ENCODE measurements around the gene CWC27. TPM values are rescaled to one million over a fixed set of nuclear protein-coding genes. Genes with fewer than 3 reads are reported as not detected.
"Not testable (repeated sequence)": the region's sequence is repeated elsewhere in the genome, so short reads cannot be mapped to it uniquely, and the experiment has no call there.

CWC27 gene
- total RNA-seq, 2 experiments from 2014 or later: 20.5 to 23.5 TPM

DNA sequence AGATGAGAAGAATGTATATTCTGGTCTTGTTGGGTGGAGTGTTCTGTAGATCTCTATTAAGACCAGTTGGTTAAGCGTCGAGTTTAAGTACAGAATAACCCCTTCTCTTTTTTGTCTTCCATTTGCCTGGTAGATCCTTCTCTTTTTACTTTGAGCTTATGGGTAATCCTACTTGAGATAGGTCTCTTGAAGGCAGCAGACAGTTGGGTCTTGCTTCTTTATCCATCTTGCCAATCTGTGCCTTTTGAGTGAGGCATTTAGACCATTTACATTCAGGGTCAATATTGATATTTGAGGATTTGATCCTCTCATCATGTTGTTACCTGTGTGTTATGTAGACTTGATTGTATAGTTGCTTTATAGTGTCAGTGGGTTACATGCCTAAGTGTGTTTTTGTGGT is 152.7 kb downstream of the CWC27 start:
- peaks cover 5% of the 10 kb centered on the region for H3K4me1 Mint-ChIP-seq
- POLR2A ChIA-PET: no interaction called here
- peaks cover 33% of the 10 kb centered on the region for H3K36me3 Mint-ChIP-seq (ENCODE audit: low read depth)
- H3K27ac Mint-ChIP-seq: no peak overlapping the region
- DNase-seq: no peak
- H3K27me3 Mint-ChIP-seq: no peaks in the 10 kb centered on the region
- CTCF ChIA-PET: no interaction called here
- H3K4me3 Mint-ChIP-seq: no peak overlapping the region
- H3K9me3 Mint-ChIP-seq: peaks cover 20% of the 10 kb centered on the region

DNA sequence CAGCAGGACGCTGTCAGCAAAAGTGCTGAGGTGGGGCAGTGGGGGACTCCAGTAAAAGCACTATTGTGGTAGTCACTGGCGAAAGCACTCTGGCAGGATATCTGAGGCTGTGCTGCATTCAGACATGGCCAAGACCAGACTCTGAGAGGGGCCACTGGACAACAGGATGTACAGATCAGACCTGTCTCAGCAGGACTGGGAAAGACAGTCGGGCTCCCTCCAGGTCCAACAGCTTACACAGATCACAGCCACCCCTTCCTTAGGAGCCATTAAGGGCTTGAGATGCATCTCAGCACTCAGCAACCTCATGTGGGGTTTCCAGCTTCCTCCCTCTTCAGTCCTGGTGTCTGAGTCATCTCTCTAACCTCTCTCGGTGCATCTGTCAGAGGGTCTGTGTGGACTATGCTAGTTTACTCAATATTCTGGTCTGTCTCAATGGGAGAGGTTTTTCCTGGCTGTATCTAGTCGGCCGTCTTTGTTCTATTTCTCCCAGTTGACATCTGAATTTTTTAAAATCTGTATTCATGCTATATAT is 154.5 kb downstream of the CWC27 start:
- H3K27ac Mint-ChIP-seq: no peak overlapping the region
- peaks cover 20% of the 10 kb centered on the region for H3K9me3 Mint-ChIP-seq
- CTCF ChIA-PET: no interaction called here

DNA sequence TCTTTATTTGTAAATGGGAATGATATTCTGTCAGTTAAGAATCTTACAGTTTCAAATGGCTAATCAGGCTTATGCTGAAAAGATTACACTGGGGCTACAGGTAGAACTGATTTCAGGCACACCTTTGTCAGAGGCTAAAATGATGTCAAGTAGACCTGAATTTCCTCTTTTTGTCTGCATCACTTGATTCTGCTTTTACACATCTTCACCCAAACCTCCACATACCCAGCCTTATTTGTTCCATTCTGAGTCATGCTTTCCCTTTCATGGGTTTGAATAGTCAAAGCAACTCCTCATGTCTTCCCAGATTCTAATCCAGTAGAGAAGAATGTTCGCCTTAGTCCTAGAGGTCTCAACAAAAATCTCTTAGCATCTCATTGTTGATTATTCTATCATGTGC is 156.4 kb downstream of the CWC27 start:
- POLR2A ChIA-PET: no interaction called here
- Mint-ChIP-seq H3K9me3 (peaks cover 17% of the 10 kb centered on the region), H3K4me1 (peaks cover 4% of the 10 kb centered on the region), H3K27ac (no peak overlapping the region), H3K4me3 (no peak overlapping the region), H3K27me3 (no peaks in the 10 kb centered on the region), H3K36me3 (ENCODE audit: low read depth) (peaks cover 36% of the 10 kb centered on the region)
- CTCF ChIA-PET: no interaction called here
- DNase-seq: no peak

More for the DNA sequence above, 154.5 kb downstream of the CWC27 start:
- no peaks in the 10 kb centered on the region for H3K27me3 Mint-ChIP-seq
- H3K4me1 Mint-ChIP-seq: peaks cover 2% of the 10 kb centered on the region
- no peak overlapping the region for H3K4me3 Mint-ChIP-seq
- no peak for DNase-seq
- POLR2A ChIA-PET: no interaction called here
- H3K36me3 Mint-ChIP-seq (ENCODE audit: low read depth): peaks cover 33% of the 10 kb centered on the region

DNA sequence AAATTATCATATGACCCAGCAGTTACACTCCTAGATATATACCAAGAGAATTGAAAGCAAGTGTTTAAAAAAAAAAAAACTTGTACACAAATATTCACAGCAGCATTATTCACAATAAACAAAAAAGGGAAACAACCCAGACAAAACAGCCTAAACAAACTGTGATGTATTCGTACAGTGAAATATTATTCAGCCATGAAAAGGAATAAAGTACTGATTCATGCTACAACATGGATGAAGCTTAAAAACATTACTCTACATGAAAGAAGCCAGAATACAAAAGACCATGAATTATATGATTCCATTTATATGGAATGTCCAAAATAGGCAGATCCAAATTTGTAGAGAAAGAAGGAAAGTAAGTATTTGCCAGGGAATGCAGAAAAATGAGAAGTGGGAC is 161.1 kb downstream of the CWC27 start:
- H3K4me3 Mint-ChIP-seq: no peak overlapping the region
- peaks cover 9% of the 10 kb centered on the region for H3K36me3 Mint-ChIP-seq (ENCODE audit: low read depth)
- no peaks in the 10 kb centered on the region for H3K27me3 Mint-ChIP-seq
- ChIA-PET POLR2A (no interaction called here), CTCF (no interaction called here)
- no peak for DNase-seq
- peaks cover 6% of the 10 kb centered on the region for H3K4me1 Mint-ChIP-seq
- H3K9me3 Mint-ChIP-seq: no peaks in the 10 kb centered on the region
- no peak overlapping the region for H3K27ac Mint-ChIP-seq

DNA sequence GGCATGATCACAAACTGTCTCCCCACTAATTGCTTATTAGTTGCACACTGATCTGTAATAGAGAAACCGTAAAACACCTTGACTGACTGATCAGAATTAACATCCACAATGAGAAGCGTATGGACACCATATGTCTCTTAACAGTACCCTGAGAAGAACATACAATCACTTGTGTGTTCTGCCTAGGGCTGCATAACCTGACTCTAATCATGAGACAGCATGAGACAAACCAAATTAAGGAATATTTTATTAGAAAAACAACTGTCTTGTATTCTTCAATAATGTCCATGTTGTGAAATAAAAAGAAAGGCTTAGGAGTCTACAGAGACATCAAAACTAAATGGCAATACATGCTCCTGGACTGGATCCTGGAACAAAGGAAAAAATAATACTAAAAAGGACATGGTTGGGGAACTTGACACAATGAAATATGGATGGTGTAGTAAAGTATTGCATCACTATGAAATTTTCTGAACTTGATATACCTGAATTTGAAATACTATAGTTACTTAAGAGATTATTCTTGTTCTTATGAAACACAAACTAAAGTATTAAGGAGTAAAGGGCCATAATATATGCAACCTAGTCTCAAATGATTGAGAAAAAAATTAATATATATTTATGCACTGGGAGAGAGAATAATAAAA is 162.1 kb downstream of the CWC27 start:
- peaks cover 3% of the 10 kb centered on the region for H3K9me3 Mint-ChIP-seq
- no peak overlapping the region for H3K27ac Mint-ChIP-seq
- peaks cover 12% of the 10 kb centered on the region for H3K36me3 Mint-ChIP-seq (ENCODE audit: low read depth)
- no peak for DNase-seq
- no peaks in the 10 kb centered on the region for H3K27me3 Mint-ChIP-seq
- H3K4me1 Mint-ChIP-seq: peaks cover 6% of the 10 kb centered on the region
- POLR2A ChIA-PET: no interaction called here
- H3K4me3 Mint-ChIP-seq: no peak overlapping the region
- CTCF ChIA-PET: no interaction called here

DNA sequence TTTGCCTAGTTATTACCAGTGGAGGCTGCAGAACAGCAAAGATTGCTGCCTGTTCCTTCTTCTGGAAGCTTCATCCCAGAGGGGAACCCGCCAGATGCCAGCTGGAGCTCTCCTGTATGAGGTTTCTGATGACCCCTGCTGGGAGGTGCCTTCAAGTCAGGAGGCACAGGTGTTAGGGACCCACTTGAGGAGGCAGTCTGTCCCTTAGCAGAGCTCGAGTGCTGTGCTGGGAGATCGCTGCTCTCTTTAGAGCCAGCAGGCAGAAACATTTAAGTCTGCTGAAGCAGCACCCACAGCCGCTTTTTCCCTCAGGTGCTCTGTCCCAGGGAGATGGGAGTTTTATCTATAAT is 170.7 kb downstream of the CWC27 start:
- H3K4me3 Mint-ChIP-seq; POLR2A ChIA-PET; DNase-seq; H3K27me3 Mint-ChIP-seq; H3K4me1 Mint-ChIP-seq; CTCF ChIA-PET; H3K27ac Mint-ChIP-seq; H3K36me3 Mint-ChIP-seq (ENCODE audit: low read depth): not testable (repeated sequence)
- peaks cover 15% of the 10 kb centered on the region for H3K9me3 Mint-ChIP-seq

DNA sequence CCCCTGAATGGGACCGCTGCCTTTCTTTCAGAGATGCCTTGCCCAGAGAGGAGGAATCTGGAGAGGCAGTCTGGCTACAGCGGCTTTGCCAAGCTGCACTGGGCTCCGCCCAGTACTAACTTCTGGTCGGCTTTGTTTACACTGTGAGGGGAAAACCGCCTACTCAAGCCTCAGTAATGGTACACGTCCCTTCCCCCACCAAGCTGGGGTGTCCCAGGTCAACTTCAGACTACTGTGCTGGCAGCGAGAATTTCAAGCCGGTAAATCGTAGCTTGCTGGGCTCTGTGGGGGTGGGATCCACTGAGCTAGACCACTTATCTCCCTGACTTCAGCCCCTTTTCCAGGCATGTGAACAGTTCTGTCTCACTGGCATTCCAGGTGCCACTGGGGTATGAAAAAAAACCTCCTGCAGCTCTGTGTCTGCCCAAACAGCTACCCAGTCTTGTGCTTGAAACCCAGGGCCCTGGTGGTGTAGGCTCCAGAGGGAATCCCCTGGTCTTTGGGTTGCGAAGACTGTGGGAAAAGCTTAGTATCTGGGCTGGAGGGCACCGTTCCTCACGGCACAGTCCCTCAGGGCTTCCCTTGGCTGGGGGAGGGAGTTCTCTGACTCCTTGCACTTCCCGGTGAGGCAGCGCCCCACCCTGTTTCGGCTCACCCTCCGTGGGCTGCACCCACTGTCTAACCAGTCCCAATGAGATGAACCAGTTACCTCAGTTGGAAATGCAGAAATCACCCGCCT is 171.2 kb downstream of the CWC27 start:
- no peak overlapping the region for H3K27ac Mint-ChIP-seq
- H3K36me3 Mint-ChIP-seq (ENCODE audit: low read depth): peaks cover 8% of the 10 kb centered on the region
- ChIA-PET POLR2A (no interaction called here), CTCF (no interaction called here)
- no peak overlapping the region for H3K4me3 Mint-ChIP-seq
- H3K9me3 Mint-ChIP-seq: peaks cover 14% of the 10 kb centered on the region
- H3K4me1 Mint-ChIP-seq: no peaks in the 10 kb centered on the region
- DNase-seq: no peak
- no peaks in the 10 kb centered on the region for H3K27me3 Mint-ChIP-seq

DNA sequence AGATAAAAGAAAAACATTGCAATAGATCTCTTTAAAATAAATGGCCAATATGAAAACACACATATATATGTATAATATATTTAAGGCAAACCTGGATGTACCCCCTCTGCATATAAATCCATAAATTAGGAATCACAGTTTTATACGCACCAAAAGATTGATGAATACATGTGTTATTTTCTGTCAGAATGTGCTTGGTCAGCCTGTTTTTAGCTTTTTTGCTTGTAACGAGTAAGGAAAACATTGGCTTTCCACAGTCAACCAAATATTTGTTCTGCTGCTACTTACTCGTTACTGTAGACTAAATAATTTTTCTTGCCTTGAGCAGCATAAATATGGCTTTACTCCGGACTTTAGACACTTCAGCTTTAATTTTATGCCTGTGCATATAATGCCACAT is 173.7 kb downstream of the CWC27 start:
- Mint-ChIP-seq H3K36me3 (ENCODE audit: low read depth) (peaks cover 2% of the 10 kb centered on the region), H3K9me3 (peaks cover under 1% of the 10 kb centered on the region), H3K27me3 (no peaks in the 10 kb centered on the region), H3K4me3 (no peak overlapping the region), H3K4me1 (no peaks in the 10 kb centered on the region), H3K27ac (no peak overlapping the region)
- CTCF ChIA-PET: interaction anchor here (0.7 kb wide), 2 partner anchors 22 to 672 kb away, joined by 4 read pairs; no protein-coding TSS in a partner anchor
- no peak for DNase-seq
- POLR2A ChIA-PET: no interaction called here

DNA sequence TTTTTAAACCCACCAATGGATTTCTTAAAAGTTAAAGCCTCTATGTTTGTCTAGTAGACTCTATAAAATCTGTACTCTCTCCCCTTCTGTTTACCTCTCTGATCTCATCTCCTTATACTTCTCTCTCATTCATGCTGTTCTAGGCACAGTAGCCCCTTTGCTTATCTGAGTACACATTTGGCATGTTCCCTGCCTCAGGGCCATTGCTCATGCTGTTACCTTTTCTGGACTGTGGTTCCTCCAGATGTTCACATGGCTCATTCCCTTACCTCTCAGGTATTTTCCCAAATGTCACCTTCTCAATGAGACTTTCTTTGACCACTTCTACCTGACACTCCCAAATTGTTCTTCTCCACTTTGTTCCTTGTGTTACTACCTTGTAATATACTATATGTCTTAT is 176.1 kb downstream of the CWC27 start:
- Mint-ChIP-seq H3K36me3 (ENCODE audit: low read depth) (no peaks in the 10 kb centered on the region), H3K4me3 (no peak overlapping the region), H3K4me1 (no peaks in the 10 kb centered on the region), H3K27me3 (no peaks in the 10 kb centered on the region), H3K9me3 (no peaks in the 10 kb centered on the region), H3K27ac (no peak overlapping the region)
- ChIA-PET POLR2A (no interaction called here), CTCF (no interaction called here)
- DNase-seq: no peak

DNA sequence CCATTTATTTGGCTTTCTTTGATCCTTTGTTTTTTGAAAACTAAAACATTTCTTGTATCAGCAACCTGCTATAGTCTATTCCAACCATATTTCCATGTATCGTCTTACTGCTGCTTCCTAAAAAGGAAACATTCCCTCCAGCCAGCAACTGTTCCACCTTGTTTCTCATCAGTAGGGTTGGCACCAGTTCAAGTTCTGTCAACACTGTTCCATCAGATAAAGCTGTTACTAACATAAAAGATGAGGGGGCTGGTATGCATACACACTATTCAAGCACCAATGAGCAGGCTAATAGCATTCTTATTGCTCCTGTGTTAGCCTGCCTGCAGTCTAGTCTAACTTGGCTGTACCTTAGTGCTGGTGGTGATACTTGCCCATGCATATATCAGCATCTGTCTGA is 178.3 kb downstream of the CWC27 start:
- Mint-ChIP-seq H3K4me1 (no peaks in the 10 kb centered on the region), H3K36me3 (ENCODE audit: low read depth) (no peaks in the 10 kb centered on the region), H3K27ac (no peak overlapping the region), H3K9me3 (no peaks in the 10 kb centered on the region), H3K27me3 (no peaks in the 10 kb centered on the region), H3K4me3 (no peak overlapping the region)
- no peak for DNase-seq
- CTCF ChIA-PET: no interaction called here
- POLR2A ChIA-PET: no interaction called here

DNA sequence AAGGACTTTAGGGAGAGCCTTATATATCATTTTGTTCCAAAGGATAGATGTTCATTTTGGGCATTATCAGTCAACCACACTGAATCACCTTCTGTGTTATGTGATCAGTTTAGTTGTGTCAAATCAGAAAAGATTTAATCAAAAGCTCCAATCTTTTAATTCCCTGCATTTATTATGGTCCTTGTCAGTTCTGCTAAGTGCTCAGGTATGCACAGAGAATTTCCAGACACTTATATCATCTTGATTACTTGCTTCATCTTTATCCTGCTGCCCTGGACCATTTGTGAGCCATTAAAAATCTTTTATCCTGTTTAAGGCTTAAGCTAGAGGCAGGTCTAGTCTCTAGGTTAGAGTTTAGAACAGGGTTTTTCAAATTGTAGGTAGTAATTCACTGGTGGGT is 179.1 kb downstream of the CWC27 start:
- POLR2A ChIA-PET: no interaction called here
- no peaks in the 10 kb centered on the region for H3K4me1 Mint-ChIP-seq
- no peak overlapping the region for H3K27ac Mint-ChIP-seq
- no peaks in the 10 kb centered on the region for H3K27me3 Mint-ChIP-seq
- H3K36me3 Mint-ChIP-seq (ENCODE audit: low read depth): no peaks in the 10 kb centered on the region
- CTCF ChIA-PET: no interaction called here
- DNase-seq: no peak
- H3K4me3 Mint-ChIP-seq: no peak overlapping the region
- no peaks in the 10 kb centered on the region for H3K9me3 Mint-ChIP-seq

DNA sequence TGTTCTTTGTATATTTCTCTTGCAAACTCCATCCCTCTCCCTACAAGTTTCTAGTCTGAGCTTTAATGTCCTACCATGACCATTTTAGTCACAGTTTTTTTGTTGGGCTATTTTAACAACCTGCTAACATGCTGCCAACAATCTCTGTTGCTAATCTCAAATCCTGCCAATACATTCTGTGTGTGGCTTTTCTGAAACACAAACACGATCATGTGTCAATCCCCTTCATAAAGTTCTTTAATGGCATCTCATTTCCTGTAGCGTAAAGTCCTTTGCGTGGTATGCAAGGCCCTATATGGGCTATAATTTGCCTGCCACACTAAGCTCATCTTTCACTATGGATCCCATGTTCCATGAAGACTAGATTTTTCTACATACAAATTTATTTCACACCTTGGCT is 180.6 kb downstream of the CWC27 start:
- ChIA-PET CTCF (no interaction called here), POLR2A (no interaction called here)
- Mint-ChIP-seq H3K9me3 (no peaks in the 10 kb centered on the region), H3K4me3 (no peak overlapping the region), H3K36me3 (ENCODE audit: low read depth) (no peaks in the 10 kb centered on the region), H3K27me3 (no peaks in the 10 kb centered on the region), H3K4me1 (no peaks in the 10 kb centered on the region), H3K27ac (no peak overlapping the region)
- DNase-seq: no peak

DNA sequence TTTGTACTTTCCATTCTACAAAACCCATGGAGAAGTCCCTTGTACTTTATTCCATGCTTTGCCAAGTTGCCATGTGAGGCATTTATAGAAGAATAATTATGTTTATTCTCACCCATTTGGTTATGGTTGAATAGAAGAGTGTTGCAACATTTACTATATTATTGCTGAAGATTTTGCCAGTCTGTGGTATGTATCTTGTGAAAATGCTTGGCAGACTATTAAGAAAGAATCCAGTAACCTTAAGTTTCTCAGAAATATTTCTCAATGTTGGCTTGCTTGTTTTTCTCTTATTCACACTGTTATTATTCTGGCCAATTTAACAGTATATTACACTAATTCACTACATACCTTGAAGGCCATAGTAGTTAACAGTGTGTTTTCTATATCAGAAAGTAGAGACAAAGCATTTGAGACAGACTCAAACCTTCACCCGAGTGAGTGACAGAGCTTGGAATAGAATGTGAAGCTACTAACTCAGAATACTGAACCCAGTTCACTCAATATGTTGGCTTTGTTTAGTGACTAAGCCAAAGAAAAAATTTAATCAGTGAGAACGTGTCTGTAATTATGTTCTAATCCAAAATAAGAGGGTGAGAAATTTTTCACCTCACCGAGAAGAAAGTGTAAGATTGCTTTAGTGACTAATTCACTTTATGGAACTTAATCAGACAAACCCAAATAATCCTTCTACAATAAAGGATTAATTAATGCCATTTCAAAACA is 184.4 kb downstream of the CWC27 start:
- no peaks in the 10 kb centered on the region for H3K27me3 Mint-ChIP-seq

DNA sequence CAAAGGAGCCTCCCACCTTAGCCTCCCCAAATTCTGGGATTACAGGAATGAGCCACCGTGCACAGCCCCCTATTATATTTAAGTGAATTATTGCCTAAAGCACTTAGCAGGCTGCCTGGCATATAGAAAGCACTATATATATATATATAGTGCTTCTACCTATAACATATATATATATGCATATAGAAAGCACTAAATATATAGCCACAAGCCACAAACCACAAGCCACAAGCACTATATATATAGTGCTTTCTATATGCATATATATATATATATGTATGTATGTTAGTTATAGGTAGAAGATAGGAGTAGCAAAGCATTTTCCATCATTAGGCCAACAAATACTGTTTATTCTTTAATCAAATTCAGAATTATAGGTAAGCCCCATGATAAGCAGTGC is 185.8 kb downstream of the CWC27 start:
- H3K4me1 Mint-ChIP-seq: no peaks in the 10 kb centered on the region
- H3K9me3 Mint-ChIP-seq: no peaks in the 10 kb centered on the region
- H3K27me3 Mint-ChIP-seq: no peaks in the 10 kb centered on the region
- ChIA-PET POLR2A (no interaction called here), CTCF (no interaction called here)
- no peaks in the 10 kb centered on the region for H3K36me3 Mint-ChIP-seq (ENCODE audit: low read depth)
- DNase-seq: no peak
- H3K27ac Mint-ChIP-seq: no peak overlapping the region
- no peak overlapping the region for H3K4me3 Mint-ChIP-seq

More for the DNA sequence above, 184.4 kb downstream of the CWC27 start:
- POLR2A ChIA-PET: no interaction called here
- H3K36me3 Mint-ChIP-seq (ENCODE audit: low read depth): no peaks in the 10 kb centered on the region
- CTCF ChIA-PET: no interaction called here
- no peak for DNase-seq
- no peak overlapping the region for H3K4me3 Mint-ChIP-seq
- no peaks in the 10 kb centered on the region for H3K4me1 Mint-ChIP-seq
- no peaks in the 10 kb centered on the region for H3K9me3 Mint-ChIP-seq
- H3K27ac Mint-ChIP-seq: no peak overlapping the region

Measured in activated CD4-positive, alpha-beta memory T cell treated with anti-CD3 and anti-CD28 coated beads, Interleukin-2, amount 10 ng/mL, durations not matched to agents 7 days and 5 days (primary cell).